HG03439 (cell line): Measurements from ENCODE around the gene KRT26.
"Not testable (repeated sequence)": the region's sequence is repeated elsewhere in the genome, so short reads cannot be mapped to it uniquely, and the experiment has no call there.

Source experiments
- ATAC-seq: cut with Tn5 transposase; IDR thresholded peaks from one replicate; pipeline ENCODE4 v1.9.1; 2021; ENCODE audit warnings: mild to moderate bottlenecking, moderate library complexity; ENCODE audit not compliant: unreplicated experiment

Gene KRT26

GRCh38 chr17:40795019-40795667, 23.1 kb upstream of the KRT26 start:
- no peak for ATAC-seq

GRCh38 chr17:40794466-40794865, 22.5 kb upstream of the KRT26 start:
- no peak for ATAC-seq

DNA sequence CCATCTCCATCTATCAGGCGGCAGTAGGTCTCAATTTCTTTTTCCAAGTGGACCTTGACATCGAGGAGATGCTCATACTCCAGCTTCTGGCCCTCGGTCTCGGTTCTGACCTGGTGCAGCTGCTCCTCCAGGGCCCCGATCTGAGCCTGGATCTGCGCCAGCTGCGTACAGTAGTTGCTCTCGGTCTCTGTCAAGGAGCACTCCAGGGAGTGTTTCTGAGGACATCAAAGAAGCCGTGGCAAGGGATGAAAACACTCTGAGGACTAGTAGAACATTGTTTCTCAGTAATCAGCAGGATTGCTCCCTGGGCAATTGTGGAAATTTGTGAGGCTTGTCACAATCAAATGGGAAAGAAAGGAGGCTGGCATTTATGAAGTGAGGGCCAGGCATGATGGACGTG, 21.8 kb upstream of the KRT26 start:
- no peak for ATAC-seq

GRCh38 chr17:40791787-40792436, 19.9 kb upstream of the KRT26 start:
- ATAC-seq = no peak

DNA sequence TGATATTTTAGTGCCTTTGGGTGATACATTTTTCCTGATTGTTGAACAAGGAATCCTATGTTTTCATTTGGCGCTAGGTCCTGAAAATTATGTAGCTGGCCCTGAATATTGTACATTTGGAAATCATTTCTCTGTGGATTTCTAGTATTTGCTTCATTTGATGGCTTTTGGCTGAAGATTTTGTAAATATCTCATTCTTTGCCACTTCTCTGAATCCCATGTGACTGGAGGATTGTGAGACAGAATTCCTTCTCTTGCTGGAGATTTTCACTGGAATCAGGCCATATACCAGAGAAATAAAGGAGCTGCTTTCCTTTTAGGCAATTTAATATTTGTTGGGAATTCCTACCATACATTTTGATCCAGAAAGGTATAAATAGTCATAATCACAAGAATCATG, 19.1 kb upstream of the KRT26 start:
- ATAC-seq = no peak

- ATAC-seq = no peak
Observed at GRCh38 chr17:40782450-40782849, 10.4 kb upstream of the KRT26 start, which contains the start of gene KRT27. Gene KRT27 (minus strand): TSS chr17:40782550. CDS start chr17:40782493, 57 bp downstream.

- no peak for ATAC-seq
Observed at GRCh38 chr17:40779181-40779909, 7.3 kb upstream of the KRT26 start.

- ATAC-seq = no peak
Observed at GRCh38 chr17:40778461-40778860, 6.5 kb upstream of the KRT26 start.

GRCh38 chr17:40777971-40778370, 6.0 kb upstream of the KRT26 start:
- ATAC-seq = no peak

- ATAC-seq = no peak
Observed at GRCh38 chr17:40777459-40777858, 5.5 kb upstream of the KRT26 start.

DNA sequence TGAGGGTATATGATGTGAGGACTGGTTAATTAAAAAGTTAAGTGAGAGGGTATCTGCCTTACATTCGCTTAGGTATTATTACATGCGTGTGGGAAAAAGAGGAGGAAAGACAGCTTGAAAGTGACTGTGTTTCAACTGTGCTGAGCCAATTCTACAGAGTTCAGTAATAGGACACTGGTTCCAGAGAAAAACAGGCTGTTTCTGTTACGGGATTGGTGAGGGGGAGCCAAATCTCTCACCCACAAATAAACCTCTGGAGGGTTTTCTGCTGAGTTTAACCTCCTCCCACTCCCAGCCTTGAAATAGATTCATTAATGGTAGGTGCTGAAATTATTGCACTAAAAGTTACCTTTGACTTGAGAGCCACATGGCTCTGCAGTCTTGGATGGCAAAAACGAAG, 3.9 kb upstream of the KRT26 start:
- no peak for ATAC-seq

DNA sequence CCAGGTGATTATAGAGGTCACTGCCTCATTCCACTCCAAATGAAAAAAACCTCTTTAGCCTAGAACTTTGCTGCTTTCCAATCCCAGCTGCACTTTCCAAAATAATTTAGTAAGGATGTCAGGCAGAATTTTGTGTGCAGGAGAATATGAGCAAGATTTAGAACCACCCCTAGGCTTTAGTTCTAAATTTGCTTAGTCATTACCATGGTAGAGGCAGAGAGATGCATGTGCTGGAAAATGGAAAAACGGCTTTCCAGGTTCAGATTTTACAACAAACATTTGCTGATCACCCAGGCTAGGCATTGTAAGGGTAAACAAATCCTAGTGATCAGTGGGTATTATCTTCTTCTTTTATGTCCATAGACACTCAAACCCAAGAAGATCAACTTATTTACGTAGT, 6.3 kb downstream of the KRT26 start:
- no peak for ATAC-seq

DNA sequence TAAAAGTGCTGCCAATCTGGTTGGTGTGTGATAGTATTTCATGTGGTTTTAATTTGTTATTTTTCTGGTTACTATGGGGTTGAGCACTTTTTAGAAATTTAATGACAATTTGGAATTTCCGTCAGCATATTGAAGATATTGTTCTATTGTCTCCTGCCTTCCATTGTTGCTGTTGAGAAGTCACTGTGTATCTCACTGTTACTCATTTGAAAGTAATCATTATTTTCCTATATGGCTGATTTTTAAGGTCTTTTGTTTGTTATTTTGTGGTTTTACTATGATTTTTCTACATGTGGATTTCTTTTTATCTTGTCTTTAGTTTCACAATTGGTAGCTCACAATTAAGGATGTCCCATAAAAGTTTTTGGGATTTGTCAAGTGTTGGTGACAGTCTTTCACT, 8.2 kb downstream of the KRT26 start:
- ATAC-seq = no peak

DNA sequence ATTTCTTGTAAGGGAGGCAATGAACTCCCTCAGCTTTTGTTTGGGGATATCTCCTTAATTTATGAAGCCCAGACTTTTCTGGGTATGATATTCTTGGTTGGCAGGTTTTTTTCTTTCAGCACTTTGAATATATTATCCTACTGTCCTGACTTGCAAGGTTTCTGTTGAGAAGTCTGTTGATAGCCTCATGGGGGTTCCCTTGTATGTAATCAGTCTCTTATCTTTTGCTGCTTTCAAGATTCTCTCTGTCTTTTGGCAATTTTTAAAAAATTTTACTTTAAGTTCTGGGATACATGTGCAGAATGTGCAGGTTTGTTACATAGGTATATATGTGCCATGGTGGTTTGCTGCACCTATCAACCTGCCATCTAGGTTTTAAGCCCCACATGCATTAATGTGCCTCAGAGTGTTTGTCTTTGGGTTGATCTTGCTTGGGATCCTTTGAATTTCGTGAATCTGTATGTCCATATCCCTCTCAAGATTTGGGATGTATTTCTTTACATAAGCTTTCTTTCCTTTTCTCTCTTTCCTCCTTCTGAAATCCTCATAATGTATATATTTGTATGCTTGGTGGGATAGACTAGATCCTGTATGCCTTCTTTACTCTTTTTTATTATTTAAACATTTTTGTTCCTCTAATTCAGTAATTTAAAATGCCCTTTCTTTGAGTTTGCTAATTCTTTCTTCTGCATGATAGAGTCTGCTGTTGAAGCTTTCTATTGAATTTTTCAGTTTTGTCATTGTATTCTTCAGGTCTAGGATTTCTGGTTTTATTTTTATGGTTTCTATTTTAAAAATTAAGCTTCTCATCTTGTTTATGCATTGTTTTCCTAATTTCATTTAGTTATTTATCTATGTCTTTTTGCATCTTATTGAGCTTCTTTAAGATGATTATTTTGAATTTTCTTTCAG, 11.6 kb downstream of the KRT26 start:
- ATAC-seq = no peak

GRCh38 chr17:40755231-40755630, 16.8 kb downstream of the KRT26 start, which contains the start of gene KRT25:
Gene KRT25 (minus strand): TSS chr17:40755331. CDS start chr17:40755271, 60 bp downstream.
- ATAC-seq = no peak

- ATAC-seq = no peak
Observed at GRCh38 chr17:40753804-40754203, 18.2 kb downstream of the KRT26 start.

DNA sequence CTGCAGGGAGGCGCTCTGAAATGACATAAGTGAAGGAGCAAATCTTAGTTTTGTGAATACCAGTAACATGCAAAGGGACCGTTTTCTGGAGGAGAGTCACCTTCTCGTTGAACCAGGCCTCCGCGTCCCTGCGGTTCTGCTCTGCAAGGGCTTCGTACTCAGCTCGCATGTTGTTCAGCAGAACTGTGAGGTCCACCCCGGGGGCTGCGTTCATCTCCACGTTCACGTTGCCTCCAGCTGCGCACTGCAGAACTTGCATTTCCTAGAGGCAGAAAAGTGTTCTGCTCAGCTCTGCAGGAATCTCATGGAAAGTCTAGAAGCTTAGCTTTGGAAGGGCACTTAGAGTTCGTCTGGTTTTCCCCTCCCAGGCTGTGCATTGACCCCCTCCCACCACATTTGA, 20.9 kb downstream of the KRT26 start:
- ATAC-seq = no peak

DNA sequence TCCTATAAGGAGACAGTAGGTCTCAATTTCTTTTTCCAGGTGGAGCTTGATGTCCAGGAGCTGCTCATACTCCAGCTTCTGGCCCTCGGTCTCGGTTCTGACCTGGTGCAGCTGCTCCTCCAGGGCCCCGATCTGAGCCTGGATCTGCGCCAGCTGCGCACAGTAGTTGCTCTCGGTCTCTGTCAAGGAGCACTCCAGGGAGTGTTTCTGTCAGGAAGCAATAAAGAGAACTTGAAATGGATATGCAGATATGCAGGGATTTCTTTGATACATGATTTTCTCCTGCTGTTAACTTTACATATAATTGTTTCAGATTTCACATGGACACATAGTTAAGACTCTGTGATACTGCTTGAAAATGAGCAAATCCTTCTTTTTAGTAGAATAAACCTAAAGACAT, 21.6 kb downstream of the KRT26 start:
- ATAC-seq = no peak

DNA sequence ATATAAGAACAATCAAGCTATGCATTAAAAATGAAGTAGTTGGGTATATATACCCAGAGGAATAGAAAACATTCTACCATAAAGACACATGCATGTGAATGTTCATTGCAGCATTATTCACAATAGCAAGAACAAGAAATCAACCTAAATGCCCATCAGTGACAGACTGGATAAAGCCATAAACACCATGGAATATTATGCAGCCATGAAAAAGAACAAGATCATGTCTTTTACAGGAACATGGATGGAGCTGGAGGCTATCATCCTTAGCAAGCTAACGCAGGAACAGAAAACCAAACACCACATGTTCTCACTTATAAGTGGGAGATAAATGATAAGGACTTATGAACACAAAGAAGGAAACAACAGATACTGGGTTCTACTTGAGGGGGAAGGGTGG, 23.3 kb downstream of the KRT26 start:
- ATAC-seq = not testable (repeated sequence)

DNA sequence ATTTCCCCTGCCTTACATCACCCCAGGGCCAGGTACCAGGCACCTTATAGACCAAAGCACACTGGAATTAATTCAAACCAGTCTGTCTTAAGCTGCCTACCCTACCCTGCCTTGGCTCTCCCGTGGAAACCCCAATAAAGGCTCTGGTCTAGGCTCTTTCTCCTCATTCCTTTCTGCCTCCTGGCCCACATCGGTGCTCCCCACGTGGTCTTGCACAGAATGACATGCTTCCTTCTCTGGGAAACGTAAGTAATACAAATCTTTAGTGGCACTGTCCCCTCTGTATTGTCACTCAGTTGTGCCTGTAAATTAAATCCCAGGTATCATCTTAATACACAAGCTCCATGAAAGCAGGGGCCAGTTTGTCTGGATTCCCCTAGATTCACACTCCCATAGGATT, 33.4 kb downstream of the KRT26 start:
- ATAC-seq = no peak

DNA sequence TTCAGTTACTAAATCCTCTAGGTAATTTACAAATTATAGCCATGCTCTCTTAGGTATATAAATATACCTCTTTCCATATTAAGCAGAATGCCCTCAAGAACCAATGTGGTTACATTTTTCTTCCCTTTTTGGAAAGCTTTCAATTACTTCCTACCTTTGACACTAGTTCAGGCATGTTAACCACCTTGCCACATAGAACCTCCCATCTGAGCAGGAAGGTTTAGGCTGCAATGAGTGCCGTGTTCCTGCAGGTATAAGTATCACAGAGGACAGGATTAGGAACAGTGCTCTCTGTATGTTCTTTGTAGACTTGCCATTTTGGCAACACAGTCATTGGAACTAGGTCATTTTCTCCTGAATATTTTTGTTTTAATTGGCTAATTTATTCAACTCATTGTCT, 37.0 kb downstream of the KRT26 start:
- ATAC-seq = no peak
